GM19324 (cell line): ENCODE measurements around the gene THBS1.

Experiments used
- ATAC-seq: cut with Tn5 transposase; IDR thresholded peaks from one replicate; pipeline ENCODE4 v1.9.1; 2021; ENCODE audit warnings: mild to moderate bottlenecking, moderate library complexity; ENCODE audit not compliant: unreplicated experiment, low FRiP score

The THBS1 gene

DNA sequence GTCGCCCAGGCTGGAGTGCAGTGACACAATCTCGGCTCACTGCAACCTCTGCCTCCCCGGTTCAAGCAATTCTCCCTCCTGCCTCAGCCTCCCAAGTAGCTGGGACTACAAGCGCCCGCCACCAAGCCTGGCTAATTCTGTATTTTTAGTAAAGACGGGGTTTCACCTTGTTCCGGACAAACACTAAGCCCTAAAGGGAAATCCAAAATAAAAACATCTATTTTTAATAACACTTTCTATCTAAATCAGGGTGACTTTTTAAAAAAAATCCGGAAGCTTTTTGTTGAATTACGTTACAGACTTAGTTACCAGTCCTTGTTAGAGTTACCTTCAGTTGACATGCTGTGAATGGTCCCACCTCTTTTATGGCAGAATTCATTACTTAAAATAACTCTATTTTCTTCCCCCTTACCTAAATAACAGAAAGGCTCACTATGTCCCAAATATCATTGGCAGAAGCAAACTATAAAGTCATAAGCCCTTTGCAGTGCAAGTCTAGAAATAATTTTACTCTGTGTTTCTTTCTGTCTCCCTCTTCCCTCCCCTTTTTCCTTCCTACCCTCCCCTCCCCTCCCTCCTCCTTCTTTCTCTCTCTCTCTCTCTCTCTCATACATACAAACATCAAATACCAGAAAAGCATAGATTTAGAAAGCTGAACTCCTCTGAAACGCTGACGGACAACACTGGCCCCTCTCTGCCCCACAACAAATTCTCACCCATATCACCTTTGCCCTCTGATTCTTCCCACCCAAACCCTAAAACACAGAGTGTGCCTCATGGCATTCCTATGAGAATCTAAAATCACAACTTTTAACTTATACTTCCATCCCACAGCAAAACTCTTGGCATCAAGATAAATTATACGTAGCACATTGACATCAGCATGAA, 18.3 kb downstream of the THBS1 start:
- ATAC-seq, result no peak

DNA sequence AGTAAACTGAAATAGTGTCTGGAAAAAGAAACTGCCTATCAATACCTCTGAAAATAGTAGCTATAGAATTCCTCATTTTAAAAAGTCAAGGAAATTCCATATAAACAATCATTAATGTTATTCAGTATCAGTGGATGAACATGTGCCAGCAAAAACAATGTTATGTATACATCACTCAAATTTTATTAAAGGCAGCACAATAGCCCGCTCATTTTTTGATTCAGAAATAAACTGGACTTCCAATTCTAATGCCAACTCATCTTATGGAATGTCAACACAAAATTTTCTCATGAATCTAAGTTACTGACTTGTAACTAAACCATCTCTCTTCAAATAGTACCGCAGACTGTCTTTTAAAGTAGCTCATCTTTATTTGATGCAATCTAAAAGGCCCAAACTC, 19.0 kb downstream of the THBS1 start:
- ATAC-seq, result no peak

DNA sequence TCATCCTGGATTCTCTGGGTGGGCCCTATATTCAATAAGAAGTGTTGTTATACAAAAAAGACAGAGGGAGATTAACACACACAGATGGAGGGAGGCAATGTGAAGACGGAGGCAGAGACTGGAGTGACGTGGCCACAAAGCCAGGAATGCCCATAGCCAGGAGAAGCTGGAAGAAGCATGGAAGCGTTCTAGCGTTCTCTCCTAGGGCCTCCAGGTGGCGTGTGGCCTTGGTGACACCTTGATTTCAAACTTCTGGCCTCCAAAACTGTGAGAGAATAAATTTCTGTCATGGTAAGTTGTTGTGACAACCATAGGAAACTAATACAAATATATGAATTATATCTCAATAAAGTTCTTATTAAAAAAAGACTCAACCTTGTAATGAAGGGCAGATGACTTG, 21.3 kb downstream of the THBS1 start:
- no peak for ATAC-seq

DNA sequence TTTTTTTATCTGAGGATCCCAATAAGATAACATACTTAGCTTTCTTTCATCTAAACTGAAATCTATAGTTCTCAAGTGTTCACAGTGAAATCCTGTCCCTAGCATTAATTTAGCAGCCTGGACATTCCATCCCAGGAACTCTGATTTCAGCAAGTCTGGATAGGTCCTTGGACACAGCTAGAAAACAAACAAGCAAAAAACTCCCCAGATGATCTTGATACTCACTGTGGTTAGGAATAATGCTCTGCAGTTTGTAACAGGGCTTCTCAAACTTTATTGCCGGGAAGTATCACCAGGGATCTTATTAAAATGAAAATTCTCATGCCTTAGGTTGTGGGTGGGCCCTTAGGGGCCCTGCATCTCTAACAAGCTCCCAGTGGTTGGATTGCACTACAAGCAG, 24.3 kb downstream of the THBS1 start:
- ATAC-seq, result no peak

DNA sequence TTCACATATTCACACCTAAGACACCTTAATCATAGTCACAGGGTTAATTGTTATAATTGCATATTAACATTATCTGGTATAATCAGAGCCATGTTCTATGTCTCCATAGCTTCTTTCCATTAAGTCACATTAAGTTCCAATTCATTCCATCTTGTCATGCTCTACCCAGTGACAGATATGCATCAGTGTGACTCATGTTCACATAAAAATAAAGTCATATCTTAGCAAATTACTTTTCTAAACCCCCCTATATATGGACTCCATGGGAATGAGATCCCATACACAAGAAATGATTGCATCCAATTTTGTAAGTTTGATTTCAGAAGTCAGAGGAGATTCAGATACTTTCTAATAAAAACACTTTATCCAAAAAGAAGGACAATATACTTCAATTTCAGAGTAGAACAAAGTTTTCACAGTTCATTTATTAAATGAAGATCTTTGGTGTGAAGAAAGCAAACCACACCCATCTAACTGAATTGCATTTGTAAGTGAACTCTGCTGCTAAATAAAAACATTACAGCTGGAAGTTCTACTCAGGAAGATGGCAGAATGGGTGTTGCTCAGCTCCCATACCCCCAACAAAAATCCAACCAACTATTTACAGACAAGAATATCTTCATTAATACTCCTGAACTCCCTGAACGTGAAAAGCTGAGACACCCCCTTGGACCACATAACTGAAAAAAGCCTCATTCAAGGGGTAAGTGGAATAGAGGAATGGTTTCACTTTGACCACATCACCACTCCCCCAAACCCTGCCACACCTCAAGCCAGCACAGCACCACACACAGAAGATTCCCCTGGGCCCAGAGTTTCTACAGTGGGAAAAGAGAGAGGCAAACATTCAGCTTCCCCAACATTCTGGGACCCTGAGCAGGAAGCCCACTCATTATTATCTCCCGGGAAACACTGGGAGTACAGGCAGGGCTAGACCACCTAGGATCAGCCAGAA, 27.6 kb downstream of the THBS1 start:
- no peak for ATAC-seq

DNA sequence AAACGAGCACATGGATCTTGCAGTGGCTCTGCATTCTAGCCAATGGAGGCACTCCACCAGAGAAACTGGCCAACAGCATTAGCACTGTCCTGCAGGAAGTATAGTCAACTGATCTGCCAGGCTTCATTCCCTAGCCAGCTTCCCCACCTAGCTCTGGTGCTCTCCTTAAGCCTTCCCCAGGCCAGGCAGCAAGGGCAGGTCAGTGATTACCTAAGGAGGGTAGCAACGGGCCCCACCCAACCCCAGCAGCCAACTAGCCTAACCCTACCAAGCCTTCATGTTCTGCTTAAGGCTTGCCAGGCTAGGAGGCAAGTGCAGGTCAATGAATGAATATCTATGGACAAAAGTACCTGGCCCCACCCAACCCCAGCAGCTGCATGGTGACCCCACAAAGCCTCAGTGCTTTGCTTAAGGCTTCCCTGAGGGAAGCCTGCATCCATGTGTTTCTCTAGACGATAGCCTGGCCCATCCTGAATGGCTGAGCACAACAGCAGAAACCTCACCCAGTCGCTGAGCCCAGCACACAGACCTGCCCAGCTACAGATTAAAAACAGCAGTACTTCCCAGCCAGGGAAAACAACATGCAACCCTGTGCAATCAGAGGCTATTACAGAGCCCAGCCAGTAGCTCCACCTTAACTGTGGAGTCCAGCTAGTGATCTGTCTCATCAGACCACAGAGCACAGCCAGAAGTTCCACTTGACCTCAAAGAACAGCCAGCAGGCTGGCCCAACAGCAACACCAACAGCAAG, 28.5 kb downstream of the THBS1 start:
- no peak for ATAC-seq

DNA sequence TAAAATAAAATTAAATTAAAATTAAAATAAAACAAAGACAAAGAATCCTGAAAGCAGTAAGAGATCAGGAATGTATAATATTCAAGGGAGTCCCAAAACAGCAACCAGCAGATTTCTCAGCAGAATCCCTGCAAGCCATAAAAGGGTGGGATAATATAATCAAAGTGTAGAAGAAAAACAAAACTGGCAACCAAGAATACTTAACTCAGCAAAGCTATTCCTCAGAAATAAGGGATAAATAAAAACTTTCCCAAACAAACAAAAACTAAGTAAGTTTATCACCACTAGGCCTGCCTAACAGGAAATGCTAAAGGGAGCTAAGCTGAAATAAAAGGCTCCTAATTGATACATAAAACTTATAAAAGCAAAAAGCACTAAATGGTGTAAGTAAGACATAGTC, 29.8 kb downstream of the THBS1 start:
- no peak for ATAC-seq

DNA sequence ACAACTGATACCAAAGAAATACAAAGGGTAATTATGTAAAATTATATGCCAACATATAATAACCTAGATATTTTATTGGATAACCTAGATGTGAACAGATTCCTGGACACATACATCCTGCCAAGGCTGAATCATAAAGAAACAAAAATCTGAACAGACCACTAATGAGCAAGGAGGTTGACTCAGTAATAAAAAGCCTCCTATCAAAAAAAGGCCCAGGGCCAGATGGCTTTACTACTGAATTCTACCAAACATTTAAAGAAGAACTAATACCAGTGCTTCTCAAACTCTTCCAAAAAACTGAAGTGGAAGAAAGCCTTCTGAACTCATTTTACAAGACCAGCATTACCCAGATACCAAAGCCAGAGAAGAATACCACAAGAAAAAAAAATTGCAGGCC, 32.4 kb downstream of the THBS1 start:
- no peak for ATAC-seq

DNA sequence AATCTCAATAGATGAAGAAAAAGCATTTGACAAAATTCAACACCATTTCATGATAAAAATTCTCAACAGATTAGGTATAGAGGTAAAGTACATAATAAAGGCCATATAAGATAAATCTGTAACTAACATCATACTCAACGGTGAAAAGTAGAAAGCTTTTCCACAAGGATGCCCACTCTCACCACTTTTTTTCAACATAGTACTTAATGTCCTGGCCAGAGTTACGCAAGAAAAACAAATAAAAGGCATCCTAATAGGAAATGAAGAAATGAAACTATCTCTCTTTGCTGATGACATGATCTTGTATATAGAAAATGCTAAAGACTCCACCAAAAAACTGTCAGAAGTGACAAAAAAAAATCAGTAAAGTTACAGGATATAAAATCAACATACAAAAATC, 33.0 kb downstream of the THBS1 start:
- no peak for ATAC-seq

DNA sequence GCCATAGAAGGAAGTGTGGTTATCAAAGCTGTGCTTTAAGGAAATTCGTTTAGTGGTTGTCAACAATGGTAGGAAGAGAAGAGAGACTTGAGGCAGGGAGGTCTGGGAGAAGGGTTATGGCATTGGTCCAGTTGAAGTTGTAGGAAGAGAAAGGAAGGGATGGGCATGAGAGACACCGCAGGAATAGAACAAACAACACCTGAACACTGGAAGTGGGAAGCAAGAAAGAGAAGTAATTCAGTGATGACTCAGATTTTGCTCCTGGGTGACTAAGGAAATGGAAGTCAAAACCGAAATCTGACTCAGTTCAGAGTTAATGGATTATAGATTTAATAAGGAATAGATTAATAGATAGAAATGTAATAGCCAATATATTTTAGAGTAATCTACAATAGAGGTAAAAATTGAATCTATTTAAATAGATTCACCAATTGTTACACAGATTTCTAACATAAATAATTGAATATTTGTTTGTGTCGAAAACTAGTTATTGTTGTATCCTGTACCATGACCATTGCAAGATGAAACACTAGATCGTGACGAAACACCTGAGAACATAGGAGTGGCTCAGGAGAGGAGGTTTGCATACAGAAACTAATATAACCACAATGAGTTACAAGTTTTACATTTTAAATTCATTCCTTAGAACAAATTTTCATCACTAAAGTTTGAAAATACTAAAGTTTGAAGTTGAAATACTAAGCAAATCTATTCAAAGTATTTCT, 36.0 kb downstream of the THBS1 start:
- no peak for ATAC-seq

DNA sequence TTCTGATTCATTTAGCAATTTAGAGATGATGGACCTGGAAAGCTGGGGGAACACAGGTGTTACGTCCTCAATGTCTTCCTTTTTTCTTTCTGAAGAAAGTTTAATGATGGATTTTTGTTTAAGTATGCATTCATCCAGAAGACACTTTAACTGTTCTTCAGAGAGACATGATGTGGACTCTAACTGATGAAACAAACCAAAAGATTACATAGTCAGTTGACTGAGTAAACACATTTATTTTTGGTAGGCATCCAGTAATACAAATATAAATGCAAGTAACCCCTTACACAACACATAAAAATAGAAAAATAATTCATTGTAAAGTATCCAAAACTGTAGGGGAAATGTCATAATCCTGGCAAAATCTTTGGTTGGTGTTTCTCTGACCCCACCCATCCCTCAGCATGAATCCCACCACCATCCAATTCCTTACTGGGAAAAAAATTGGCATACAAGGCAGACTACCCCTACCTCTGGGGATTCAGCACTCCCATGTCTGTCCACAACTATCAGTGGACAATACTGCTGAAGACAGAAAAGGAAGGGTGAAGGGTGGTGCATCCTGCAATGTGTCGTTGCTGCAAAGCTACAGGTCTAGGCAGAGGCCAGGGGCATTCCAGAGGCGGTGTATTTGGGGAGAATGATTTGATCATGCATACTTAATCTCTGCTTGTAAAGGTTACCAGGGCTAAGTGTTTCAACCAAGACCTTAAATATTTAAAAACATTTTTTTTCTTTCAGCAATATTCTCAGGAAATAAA, 37.4 kb downstream of the THBS1 start:
- ATAC-seq, result no peak

DNA sequence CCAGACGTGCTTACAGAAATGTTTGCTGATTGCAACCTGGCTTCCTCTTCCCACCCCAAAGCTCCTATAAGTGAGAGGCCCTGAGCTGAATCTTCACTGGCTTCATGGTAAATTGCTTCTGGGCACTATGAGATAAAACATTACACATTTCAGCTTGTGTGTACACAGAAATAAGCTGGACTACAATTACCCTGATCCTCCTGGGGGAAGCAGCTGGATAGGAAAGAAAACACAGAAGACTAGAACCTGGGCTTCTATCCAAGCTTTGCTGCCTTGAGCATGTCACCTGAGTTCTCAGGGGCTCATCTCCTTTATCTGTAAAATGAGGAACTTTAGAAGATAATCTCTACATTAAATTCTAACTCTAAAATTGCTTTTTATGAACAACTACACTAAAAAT, 40.3 kb downstream of the THBS1 start:
- ATAC-seq, result no peak

DNA sequence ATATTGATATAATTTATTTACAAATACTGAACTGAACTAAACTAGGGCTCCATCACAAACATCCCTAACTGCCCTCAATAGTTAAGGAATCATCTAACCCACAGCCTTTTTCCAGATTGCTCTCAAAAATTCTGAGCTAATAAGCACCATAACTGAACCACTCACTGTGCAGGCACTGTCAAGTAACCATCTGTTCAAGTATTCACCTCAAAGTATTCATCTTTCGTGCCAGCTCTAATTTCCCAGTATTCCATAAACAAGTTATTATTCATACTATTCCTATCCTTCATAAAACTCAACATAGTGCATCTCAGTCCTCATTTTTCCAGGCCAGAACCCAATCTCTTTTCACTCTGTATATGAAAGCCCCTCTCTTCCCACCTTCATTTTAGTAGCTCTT, 41.1 kb downstream of the THBS1 start:
- no peak for ATAC-seq

DNA sequence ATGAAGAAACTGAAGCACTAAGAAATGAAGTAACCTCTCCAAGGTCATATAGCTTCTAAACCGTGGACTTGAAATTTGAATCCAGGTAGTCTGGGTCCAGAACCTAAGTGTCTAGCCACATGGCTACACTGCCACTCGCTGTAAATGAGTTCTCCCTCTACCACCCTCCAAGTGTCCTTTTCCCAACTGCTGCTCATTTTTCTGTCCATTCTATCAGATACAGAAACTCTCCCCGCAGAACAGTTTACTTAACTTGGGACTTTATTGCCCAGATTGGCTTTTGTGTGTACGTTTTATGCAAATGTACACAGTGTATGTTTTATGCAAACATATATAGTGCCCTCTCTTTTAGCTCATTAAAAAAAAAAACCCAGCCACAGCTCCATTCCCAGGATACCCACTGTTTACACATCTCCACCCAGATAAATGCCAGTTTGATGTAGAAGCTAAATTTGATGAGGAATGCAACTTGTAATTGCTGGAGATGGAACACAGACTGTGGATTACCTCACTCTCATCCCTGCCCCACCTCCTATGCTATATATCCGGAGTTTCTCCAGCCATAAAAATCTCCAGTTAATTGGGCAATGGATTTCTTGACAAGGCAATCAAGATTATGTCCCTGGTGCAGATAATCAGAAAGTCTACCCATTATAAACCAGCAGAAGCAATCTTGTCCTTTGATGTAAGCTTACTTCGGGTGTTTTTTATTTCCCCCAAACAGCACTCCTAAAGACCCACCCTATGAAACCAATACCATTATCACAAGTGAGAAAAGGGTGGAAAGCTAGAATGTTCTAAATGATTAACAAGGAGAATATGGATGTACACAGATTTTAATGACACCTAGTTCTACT, 42.0 kb downstream of the THBS1 start:
- no peak for ATAC-seq

DNA sequence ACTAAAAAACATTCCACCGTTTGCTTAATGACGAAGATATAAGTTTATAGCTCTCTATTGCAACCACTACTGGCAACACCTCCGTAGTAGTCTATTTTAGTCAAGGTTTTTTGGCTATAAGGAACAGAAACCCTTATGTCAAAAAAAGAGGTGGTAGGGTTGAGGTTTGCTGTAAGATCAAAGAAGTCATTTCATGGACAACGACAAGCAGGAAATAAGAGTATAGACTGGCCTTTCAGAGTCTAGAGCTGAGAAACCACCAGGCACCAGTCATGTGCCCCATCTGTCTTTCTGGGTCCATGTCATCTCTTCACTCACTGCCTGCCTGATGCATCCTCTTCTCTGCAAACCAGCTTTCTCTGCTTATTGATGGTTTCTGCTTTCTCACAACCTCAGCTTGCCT, 42.7 kb downstream of the THBS1 start:
- peak; percentile 75 for ATAC-seq

DNA sequence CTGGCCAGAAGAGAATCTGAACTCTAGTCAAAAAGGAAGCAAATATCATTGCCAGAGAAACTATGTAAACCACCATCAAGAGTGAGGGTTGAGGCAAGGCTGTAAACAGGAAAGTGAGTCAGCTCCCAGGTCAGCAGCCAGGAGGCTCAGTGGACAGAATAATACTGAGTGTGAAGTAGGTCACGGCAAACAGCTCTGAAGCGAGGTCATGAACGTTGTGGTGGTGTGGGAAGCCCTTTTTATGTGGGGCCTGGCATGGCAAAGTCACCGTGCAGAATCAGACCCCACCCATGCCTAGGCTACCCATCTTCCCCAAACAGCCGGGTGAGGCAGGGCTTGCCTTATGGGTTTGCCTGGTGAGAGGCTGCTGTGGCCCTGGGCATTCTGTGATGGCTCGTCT, 43.9 kb downstream of the THBS1 start:
- ATAC-seq, result no peak

DNA sequence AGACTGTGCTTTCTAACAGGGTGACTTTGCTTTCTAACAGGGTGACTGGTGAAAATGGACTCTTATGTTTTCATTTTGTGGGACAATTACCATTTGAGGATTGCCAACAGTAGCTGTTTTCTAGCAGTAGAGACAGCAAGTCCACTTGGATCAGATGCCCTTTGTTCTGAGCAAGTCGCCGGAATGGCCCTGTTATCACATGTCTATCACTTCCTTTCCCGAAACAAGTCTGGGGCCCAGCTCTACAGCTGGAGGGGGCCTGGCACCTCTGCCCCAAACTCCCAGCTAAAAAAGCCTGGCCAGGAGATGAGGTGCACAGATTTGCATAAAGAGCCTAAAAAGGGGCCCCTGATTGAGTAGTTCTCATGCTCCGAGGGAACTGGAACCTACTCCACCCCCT, 44.6 kb downstream of the THBS1 start:
- ATAC-seq, result no peak

DNA sequence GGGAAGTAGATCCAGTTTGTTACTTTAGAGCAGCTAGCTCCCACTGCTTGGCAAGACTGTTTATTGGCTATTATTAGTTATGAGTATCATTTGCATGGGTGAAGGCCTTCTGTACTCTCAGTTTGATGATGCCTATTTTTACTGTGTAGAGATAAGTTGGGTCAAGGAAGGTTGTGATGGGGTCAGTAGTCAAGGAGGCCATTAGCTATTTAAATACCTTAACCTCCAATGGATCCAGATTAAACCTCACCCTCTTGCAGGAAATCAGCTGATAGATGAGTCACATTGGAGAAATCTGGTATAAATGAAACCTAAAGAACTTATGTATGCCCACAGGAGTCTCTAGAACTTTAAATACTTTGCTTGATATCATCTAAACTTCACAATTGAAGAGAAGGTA, 45.0 kb downstream of the THBS1 start:
- no peak for ATAC-seq
